NCI-H524 (cell line): Measurements from ENCODE around the gene RGL1.
A peak's percentile ranks its signal among the peaks of the same experiment; 100 is the strongest.

Experiments
- DNase-seq, 2 experiments: peaks; one replicate each; lab custom pipeline; 2025; lab: John Stamatoyannopoulos, UW

Gene RGL1

DNA sequence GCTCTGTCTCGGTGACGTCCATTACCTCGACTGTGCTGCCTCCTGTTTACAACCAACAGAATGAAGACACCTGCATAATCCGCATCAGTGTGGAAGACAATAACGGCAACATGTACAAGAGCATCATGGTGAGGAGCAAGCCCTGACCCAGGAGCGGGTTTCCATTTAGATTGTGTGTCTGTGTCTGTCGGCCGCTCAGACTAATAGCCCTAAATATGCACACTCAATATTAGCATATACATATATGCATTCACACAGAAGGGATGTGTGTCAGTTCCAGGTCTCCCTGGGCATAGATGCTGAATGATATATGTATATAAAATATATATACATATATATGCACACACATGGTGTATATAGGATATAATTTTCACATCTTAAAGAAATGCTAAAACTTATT lies 111.7 kb downstream of the RGL1 start:
- no peak for DNase-seq

DNA sequence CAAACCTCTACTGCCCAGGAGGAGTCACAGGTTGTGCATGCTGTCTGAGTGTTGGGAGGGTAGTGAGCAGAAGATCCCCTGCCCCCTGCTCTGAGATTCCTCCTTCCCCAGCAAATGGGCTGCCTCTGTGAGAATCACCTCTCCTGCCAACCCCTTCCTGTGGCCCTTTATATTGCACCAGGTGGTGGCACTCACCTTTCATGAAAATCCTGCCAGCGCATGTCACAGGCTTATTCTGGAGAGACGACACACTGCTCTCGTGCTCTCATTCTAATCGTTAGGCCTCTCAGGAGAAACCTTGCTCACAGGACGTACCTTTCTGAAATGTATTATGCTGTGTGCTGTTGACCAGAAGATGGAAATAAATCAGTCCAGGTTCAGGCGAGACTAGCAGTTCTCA lies 113.7 kb downstream of the RGL1 start:
- peak in 1 of 2 experiments; percentile 62 for DNase-seq

DNA sequence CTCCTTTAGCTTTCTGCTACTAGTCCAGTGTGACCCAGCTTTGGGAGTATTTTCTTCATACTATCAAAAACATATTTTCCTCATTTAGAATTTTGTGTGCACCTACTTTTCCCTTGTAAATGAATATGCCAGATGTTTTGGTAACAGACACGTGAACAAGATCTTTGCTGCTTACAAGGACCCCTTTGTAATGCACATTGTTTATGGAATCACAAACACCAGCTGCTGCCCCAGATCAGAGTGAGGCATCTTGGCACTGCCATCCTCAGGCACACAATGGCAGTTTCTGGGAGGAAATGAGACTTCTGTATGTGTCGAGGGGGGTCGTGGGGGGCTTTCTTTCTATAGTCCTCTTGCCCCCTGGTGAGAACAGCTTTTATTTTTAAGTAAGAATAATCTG lies 115.7 kb downstream of the RGL1 start:
- DNase-seq: peak in 1 of 2 experiments; percentile 40

DNA sequence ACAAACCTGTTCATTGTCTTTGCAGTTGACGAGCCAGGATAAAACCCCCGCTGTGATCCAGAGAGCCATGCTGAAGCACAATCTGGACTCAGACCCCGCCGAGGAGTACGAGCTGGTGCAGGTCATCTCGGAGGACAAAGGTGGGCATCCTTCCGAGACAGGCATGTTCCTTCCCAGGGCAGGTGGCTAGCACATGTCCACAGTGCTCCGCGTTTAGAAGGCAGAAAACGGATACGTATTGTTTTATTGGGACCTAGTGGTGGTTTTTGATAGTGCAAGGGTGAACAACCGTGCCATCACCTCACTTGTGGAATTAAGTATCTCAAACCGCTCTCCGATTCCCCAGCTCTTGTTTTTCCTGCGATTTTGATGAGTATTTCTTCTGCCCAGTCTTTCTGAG lies 117.3 kb downstream of the RGL1 start:
- peak in 1 of 2 experiments; percentile 4 for DNase-seq

DNA sequence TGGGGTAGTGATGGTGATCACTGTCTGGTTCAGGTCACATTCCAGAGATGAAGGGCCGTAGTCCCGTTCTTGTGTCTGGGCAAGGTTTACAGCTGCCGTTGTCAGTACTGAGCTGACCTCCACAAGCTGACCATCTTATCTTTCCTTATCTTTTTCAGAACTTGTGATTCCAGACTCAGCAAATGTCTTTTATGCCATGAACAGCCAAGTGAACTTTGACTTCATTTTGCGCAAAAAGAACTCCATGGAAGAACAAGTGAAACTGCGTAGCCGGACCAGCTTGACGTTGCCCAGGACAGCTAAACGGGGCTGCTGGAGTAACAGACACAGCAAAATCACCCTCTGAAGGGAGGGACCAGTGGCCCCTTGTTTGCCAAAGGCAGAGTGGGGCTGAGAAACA lies 121.0 kb downstream of the RGL1 start:
- no peak for DNase-seq

DNA sequence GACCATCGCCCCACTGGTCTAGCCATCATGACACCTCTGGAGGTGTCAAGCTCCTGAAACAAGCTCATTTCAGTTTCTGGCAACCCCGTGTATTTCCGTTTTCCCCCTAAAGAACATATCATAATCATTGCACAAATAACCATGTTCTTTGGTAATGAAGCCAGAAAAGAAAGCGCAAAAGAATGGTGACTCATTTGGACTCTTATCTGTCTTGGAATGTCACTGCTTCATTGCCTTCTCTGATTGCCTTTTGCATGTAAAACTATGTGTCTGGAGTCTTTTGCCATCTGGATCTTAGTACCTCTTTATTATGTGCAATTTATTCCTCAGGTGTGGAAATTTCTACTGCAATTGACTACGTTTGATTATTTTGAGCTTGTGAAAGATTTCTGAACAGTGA lies 122.1 kb downstream of the RGL1 start:
- DNase-seq: no peak

DNA sequence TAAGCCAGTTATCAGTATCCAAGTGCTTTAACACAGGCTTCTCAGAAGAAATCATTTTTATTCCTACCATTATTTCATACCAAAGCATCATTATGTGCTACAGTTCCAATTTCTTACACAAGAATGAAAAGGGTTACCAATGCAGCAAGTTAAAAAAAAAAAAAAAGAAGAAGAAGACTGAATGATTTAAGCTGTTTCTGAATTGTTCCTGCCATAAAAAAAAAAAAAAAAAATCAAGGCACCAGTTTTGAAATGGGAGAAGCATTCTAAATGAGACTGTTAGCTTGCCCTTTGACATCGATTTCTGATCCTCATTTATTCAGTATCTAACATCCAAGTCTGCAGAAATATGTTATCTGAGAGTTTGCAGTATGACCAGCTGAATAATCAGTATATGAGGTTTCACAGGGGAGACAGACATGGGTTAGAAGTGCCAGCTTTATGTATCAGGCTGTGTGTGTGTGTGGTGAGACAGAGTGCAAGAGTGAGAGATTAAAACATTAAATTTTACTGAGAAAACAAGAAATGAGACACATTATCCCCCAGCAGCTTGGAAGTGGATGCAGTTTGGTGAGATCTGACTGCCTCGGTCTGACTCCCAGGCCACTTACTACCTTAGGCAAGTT lies 126.8 kb downstream of the RGL1 start:
- peak in 1 of 2 experiments; percentile 35 for DNase-seq

DNA sequence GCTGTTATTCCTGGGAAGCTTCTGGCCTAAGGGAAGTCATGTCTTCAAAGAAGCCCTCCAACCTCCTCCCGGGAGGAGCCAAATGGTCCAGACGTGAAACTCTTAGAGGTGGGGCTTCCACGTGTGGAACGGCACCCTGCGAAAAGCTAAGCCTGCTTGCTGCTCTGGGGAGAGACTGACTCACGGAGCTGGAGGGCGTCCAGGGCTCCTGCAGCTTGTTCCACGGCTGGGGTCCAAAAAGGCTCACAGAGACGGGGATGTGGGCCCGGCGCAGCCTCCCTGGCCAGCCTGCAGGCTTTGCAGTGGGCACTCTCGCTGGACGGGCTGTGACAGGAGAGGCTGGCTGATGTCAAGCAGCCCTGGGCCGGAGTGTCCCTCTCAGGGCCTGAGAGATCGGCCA lies 127.5 kb downstream of the RGL1 start:
- DNase-seq: peak in 1 of 2 experiments; percentile 21

DNA sequence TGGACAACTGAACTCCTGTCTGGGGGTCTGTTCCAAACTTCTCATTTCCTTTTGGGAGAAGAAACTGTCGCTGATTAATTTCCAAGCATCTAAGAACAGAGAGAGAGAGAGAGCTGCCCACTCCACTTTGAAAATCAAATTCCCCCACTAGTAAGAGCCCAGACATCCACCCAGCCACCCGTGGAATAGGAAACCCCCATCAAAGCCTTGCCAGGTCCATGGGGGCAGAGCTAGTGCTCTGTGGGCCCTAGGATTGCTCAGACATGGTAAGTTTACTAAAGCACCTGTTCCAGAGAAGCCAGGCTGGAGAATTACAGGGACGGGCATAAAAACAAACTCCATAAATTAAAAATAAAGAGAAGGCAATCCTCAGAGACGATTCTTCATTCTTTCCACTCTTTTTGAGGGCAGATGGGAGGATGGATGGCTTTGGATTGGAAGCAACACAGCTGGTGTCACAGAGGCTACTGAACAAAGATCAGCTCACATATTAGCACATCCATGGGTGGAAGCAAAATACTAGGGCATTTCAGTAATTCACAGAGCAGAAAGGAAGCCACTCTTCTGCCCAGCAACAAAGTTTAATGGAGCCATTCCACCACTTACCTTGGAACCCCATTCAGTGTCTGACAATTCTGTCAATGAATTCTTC lies 128.7 kb downstream of the RGL1 start:
- DNase-seq: no peak

DNA sequence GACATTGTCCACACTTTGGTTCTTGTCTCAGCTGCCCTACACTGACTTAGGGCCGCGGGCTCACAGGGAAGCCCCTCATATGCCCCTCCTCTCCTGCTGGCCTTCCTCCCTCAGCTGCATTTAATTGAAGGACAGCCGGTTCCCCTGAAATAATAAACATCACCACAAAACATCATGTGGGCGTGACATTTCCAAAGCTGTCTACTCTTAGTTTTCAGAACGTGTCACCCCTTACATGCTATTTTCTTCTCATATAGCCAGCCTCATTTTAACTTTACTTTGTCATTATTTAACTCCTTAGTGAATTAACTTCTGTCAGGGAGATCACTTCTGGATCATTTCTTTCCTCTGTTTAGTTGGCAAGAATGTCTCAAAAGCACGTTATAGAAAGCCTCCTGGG lies 129.4 kb downstream of the RGL1 start:
- no peak for DNase-seq

DNA sequence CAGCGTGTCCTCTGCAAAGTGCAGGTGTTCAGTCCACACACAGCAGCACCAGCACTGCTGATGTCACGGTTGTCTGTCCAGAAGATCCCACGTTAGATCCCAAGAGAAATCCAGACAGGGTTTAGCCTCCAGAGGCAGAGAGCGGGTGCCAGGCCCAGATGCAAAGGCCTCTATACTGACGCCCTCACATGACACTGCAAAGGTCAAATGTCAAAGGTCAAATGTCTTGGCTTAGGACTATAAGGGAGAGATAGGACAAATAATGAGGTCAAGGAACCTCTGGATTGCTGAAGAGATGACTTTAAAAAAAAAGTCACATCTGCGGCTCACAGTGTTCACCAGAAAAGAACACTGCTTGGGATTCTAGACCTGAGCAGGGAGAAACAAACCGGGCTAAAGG lies 131.1 kb downstream of the RGL1 start:
- no peak for DNase-seq

DNA sequence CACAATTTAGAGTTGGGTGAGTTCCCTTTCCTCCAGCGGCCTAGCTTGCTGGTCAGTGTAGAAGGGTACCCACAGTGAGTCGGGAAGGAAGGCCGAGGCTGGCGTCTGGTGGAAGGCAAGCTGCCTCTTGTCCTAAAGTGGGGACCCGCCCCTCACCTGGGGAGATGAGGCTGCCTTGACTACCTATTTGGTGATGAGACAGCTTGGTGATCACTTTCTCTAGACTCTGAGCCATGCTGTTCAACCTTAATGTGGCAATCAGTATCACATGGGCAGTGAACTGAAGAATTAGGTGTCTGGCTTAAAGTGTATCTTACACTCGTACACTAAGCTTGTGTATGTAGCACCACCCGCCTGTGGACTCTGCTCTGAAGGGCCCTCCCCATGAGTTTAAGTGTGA lies 131.9 kb downstream of the RGL1 start:
- DNase-seq: no peak

DNA sequence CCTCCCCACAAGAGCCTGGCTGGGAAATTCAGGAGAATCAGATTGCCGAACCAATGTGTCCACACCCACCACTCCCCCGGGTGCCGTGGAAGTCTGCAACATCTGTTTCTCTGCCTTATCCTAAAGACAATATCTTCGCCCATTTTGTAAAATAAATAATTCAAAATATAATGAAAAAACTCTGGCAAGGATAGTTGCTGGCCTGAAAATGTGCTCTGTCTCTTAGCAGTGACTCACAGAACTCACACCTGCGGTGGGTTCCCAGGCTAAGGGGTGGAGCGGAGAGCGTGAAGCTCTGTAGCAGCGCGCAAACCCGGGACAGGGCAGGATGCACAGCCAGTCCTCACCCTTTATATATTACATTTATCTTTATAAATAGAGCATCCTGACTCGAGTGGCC lies 132.7 kb downstream of the RGL1 start:
- DNase-seq: no peak

DNA sequence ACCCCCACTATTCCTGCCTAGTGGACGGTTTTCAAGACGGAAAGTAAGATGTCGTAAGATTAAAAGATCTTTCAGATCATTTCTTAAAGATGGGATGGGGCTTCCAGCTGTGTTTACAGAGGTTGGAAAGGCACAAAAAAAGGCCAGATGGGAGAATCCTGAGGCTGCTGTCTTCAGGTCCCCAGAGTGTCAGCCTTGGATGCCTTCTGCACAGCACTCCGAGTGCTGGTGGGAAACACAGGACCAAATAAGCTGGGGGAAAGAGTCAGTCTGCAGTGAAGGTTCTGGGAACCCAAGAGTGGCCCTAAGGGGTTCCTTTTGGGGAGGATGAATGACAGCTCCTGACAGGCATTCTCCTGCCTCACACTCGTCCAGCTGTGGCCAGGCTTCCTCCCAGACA lies 136.1 kb downstream of the RGL1 start:
- DNase-seq: no peak

DNA sequence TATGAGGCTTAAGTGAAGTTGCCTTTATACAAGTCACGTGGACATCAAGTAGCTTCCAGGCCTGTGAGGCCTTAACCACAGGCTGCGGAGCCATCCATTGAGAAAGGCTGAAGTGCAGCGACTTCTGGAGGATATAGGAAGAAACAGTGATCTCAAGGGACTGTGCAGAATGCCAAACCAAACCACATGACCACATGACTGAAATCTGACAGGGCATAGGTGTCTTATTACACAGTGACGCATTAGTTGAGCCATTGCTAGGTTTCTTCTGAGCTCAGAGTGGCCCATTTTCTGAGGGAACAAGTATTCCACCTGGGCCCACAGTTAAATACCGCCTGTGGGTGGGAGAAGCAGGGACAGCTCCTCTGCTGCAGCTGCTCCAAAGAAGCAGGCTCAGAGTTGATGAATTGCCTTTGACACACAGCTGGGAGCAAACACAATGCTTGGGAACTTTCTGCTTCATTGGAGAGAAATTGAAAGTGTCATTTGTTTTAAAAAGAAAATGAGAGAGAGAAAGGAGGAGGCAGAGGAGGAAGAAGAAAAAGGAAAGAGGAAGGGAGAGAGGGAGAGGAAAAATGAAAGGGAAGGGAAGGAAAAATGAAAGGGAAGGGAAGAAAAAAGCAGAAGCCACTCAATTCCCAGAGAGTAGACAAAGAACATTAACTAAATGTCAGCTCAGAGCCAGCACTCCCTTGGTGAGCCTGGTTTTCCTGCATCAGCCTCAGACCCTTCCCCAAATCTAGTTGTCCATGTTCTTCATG lies 138.2 kb downstream of the RGL1 start:
- DNase-seq: peak; percentile 51 to 74

DNA sequence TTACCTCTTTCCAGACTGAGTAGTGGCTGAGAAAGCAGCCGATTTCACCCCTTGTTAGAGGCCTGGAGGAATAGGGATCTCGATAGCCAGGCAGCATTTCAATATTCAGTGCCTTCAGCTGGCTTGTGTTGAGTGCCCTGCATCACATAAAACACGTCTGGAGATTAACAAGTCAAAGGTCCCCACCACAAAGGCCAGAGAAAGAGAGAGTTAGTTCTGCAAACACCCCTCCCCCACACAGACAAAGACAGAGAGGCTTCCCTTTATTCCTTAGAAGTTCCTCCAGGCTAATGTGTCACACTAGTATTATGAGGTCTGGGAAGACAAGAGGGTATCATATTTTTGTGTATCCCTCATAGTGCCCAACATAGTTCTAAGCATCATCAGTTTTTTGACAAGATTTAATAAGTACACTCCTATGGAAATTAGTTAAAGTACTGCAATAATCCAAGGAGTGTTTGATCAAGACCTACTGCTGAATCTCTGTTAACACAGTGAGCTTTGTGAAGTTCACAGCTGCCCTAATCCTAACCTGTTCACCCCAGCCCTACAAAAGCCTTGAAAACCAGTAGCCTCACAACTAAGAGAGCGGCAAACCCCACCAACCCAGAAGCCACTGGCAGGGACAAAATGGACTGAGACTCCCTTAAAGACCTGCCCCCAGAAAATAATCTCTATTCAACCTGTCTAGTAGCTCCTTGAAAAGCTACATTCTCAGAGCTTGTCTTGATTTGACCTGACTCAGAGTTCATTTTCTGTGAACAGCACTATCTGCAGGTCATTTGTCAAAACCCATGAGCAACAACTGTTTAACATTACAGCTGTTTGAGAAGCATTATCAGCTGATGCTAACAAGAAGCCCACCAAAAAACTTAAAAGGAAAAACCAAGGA lies 140.8 kb downstream of the RGL1 start:
- DNase-seq: no peak

DNA sequence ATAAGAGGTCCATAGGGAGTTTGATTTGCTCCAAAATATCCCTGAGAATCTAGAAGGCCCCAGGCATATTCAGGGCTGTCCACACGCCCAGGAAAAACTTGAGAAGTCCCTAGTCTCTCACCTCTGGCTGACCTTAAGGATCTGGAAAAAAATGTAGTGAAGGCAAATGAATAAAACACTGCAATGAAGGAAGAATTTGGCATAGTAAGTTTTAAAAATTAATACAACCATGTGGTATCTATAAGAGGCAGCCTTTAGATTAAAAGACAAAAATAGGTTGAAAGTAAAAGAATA lies 141.3 kb downstream of the RGL1 start:
- no peak for DNase-seq

DNA sequence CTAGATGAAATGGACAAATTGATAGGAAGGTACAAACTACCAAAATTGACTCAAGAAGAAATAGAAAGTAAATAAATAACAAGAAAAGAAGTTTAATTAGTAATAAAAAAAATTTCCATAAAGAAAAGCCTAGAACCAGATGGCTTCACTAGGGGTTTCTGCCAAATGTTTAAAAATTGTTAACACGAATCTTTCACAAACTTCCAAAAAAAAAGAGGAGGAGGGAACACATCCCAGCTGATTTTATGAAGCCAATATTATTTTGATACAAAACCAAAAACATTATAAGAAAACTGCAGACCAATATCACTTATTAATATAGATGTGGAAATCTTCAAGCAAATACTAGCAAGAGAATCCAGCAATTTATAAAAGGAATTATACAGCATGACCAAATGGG lies 143.1 kb downstream of the RGL1 start:
- DNase-seq: no peak

DNA sequence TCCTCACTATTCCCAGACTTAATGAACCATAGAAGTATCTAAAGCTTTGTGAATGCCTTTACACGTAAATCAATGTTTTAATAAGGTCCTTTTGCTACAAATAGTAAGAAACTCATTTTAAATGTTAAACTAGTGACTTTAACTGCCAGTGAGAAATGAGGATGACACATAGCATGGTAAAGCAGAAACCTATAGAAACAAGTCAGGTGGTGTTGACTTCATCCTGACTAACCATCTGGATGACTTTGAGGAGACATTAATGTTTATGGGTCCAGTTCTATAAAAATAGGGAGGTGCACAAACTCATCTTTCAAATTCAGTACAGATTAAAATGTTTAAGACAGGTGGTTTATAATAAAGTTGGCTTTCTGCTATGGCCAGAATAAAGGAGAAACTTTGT lies 147.2 kb downstream of the RGL1 start:
- DNase-seq: no peak

DNA sequence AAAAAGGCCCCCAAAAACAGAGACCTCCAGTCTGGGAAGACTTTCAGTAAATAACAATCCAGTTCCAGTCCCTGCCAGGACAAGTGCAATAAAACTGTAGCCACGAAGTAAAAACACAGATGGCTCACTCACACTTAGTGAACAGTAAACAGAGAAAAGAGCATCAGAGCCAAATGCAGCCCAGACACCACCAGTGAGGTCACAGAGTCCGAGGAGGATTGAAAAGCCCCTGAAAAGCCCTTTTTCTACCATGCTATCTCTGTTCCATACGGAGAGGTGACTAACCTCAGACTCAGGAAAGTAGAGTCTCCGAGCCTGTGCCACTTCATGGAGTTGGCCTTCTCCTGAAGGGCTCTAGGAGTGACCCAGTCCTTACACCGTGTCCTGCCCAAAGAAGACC lies 148.1 kb downstream of the RGL1 start:
- peak in 1 of 2 experiments; percentile 18 for DNase-seq

DNA sequence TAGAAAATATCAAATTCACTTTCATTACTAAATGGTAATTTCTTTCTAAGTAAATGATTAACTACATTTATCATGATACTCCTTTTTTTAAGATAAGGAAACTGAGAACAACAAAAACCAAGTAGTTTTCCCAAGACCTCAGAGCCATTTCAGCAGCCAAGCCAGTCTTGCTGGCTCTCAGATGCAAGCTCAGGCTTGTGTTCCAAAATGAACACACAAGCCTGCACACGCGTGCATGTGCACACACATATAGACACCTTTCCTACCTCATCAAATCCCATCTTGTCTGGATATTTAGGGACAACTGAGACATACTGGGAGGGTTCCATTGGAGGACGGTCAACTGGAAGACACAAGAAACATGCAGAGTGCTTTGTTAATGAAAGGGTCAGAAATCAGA lies 149.6 kb downstream of the RGL1 start:
- no peak for DNase-seq

DNA sequence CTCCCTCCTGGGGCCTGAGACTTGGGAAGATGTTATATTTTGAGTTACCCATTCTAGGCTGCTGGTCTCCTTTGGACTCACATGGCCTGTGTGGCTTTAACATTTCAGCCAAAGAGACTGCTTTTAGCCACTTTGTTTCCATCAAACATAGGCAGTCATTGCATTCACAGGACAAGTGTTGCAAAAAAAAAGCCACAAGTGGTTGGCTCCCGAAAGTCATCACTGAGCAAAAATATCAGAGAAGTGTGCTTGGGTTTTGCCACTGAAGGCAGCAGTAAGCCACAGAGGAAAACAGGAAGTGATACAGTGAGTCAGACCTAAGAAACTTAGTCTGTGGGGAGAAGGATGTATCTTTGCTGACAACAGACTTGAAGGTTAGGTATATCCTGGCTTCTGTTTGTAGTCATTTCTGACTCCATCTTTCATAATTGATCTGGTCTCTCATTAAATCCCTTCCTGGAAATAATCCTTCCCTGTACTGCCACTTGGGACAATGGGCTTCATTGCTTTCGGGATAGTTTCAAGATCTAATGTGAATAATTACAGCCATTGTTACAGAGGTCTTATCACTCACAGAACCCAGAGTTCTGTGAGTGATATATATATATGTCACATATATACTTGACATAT lies 151.8 kb downstream of the RGL1 start:
- no peak for DNase-seq
